Esophagus squamous epithelium (tissue), 4 donors: Measurements from ENCODE around the gene ARL4D.

Experiments used
- CTCF ChIP-seq, 6 experiments: fragments of 450-650 bp in 4 of 6; fragments of 200-600 bp in 2 of 6; sonication (generic) in 2 of 6; IDR thresholded peaks; one replicate each; pipeline ENCODE4 v1.5.1; 2016 to 2019; ENCODE audit warnings: antibody characterized with exemption in 6 of 6, mild to moderate bottlenecking in 4 of 6, moderate library complexity in 4 of 6
- POLR2A ChIP-seq, 4 donors: fragments of 450-650 bp; IDR thresholded peaks; one replicate each; pipeline ENCODE4 v1.6.1; 2017; ENCODE audit warnings: antibody characterized with exemption in 4 of 4, mild to moderate bottlenecking in 4 of 4, moderate library complexity in 3 of 4

GRCh38 chr17:43381204-43381603, 17.6 kb upstream of the ARL4D start:
- no peak for TF ChIP-seq CTCF (IDR thresholded peaks at IDR 0.05)
- TF ChIP-seq POLR2A (IDR thresholded peaks at IDR 0.05): no peak
